H1 (cell line): ENCODE data around the gene TENT4B. TPM values are rescaled to one million over a fixed set of nuclear protein-coding genes. Genes with fewer than 3 reads are reported as not detected.

Experiments used
- CTCF ChIA-PET: fragments of 300-600 bp; sonication (Branson Sonifier 250); formaldehyde crosslinking; loops from one replicate; lab custom pipeline; 2021; ENCODE audit not compliant: partially characterized antibody; lab: Charles Lee
- POLR2A ChIA-PET: fragments of 300-600 bp; sonication (Branson Sonifier 250); formaldehyde crosslinking; loops from one replicate; lab custom pipeline; 2021; ENCODE audit warnings: inconsistent platforms; ENCODE audit not compliant: partially characterized antibody; lab: Charles Lee
- DNase-seq, 2 experiments: peaks; one replicate each; pipeline versions ENCODE4 v3.0.0 to v3.0.0-alpha.2; 2010 to 2022; ENCODE audit warnings: low spot score in 2 of 2, low read depth in 1 of 2, mixed read lengths in 1 of 2
- FAIRE-seq: peaks from 2 replicates; lab custom pipeline; 2011; peaks lifted over from hg19 to GRCh38; lab: Jason Lieb, UNC
- H2AFZ ChIP-seq: 2 replicates; pipeline ENCODE4 v1.8.1; 2012; ENCODE audit warnings: low read length, inconsistent platforms
- H2AK5ac ChIP-seq: 2 replicates; pipeline ENCODE4 v1.6.1; 2013; ENCODE audit warnings: low read depth, low read length
- H2BK120ac ChIP-seq: replicated peaks from 2 replicates; pipeline ENCODE3; 2013; ENCODE audit warnings: low read depth, low read length, inconsistent platforms
- H2BK12ac ChIP-seq: 2 replicates; pipeline ENCODE4 v1.6.1; 2013; ENCODE audit warnings: low read depth, low read length
- H2BK15ac ChIP-seq: 2 replicates; pipeline ENCODE4 v1.6.1; 2013; ENCODE audit warnings: low read length
- H2BK20ac ChIP-seq: 2 replicates; pipeline ENCODE4 v1.6.1; 2013; ENCODE audit warnings: low read length
- H2BK5ac ChIP-seq: 2 replicates; pipeline ENCODE4 v1.6.1; 2013; ENCODE audit warnings: low read depth, low read length
- H3K14ac ChIP-seq: 2 replicates; pipeline ENCODE4 v1.6.1; 2013; ENCODE audit warnings: inconsistent platforms; ENCODE audit not compliant: insufficient read length
- H3K18ac ChIP-seq: 2 replicates; pipeline ENCODE4 v1.6.1; 2013; ENCODE audit warnings: low read length; ENCODE audit errors: extremely low read depth
- H3K23ac ChIP-seq: 2 replicates; pipeline ENCODE4 v1.6.1; 2013; ENCODE audit warnings: inconsistent platforms; ENCODE audit not compliant: insufficient read length
- H3K23me2 ChIP-seq: 2 replicates; pipeline ENCODE4 v1.6.1; 2013; ENCODE audit warnings: low read depth, low read length
- H3K27ac ChIP-seq: 2 replicates; pipeline ENCODE4 v1.6.1; 2011; ENCODE audit warnings: low read depth, low read length, inconsistent platforms
- H3K27me3 ChIP-seq, 4 experiments: replicated peaks in 1 of 4; 1 replicate in 1 of 4; 2 replicates in 3 of 4; pipeline versions ENCODE4 v1.6.1 to v1.8.1; 2011 to 2013; ENCODE audit warnings: low read length in 3 of 4, mild to moderate bottlenecking in 3 of 4, inconsistent platforms in 2 of 4, mixed read lengths in 2 of 4, moderate library complexity in 1 of 4; ENCODE audit not compliant: control insufficient read depth in 3 of 4, insufficient read depth in 3 of 4; ENCODE audit errors: extremely low read depth in 1 of 4
- H3K36me3 ChIP-seq, 4 experiments: 2 replicates each; pipeline versions ENCODE4 v1.6.1 to v1.8.1; 2011 to 2013; ENCODE audit warnings: mild to moderate bottlenecking in 4 of 4, low read length in 3 of 4, moderate library complexity in 2 of 4, control low read depth in 1 of 4, inconsistent platforms in 1 of 4; ENCODE audit not compliant: insufficient read depth in 4 of 4, control insufficient read depth in 2 of 4
- H3K4ac ChIP-seq: replicated peaks from 2 replicates; pipeline ENCODE3; 2013; ENCODE audit warnings: low read length, low read depth, mixed read lengths, inconsistent platforms; ENCODE audit not compliant: insufficient read length
- H3K4me1 ChIP-seq, 4 experiments: replicated peaks in 1 of 4; 1 replicate in 1 of 4; 2 replicates in 3 of 4; pipeline versions ENCODE4 v1.6.1 to v1.8.1; 2011 to 2013; ENCODE audit warnings: low read length in 3 of 4, inconsistent platforms in 2 of 4, mixed read lengths in 1 of 4; ENCODE audit not compliant: insufficient read depth in 4 of 4, control insufficient read depth in 3 of 4
- H3K4me2 ChIP-seq, 2 experiments: 2 replicates each; pipeline versions ENCODE4 v1.6.1 to v1.8.1; 2011 to 2013; ENCODE audit warnings: low read depth in 2 of 2, low read length in 2 of 2, control low read depth in 1 of 2, inconsistent platforms in 1 of 2, mild to moderate bottlenecking in 1 of 2; ENCODE audit not compliant: insufficient read depth in 1 of 2
- H3K4me3 ChIP-seq, 4 experiments: fragments of 200-600, 300-600 bp in 1 of 4; sonication (generic), shearing (Covaris generic), sonication (Bioruptor Twin) in 1 of 4; 2 replicates each; pipeline versions ENCODE4 v1.5.1 to v1.8.1; 2011 to 2016; ENCODE audit warnings: low read length in 4 of 4, low read depth in 3 of 4, control low read depth in 2 of 4, inconsistent platforms in 2 of 4, mild to moderate bottlenecking in 2 of 4, mixed read lengths in 1 of 4, moderate library complexity in 1 of 4; ENCODE audit not compliant: insufficient read depth in 2 of 4; ENCODE audit errors: extremely low read depth in 1 of 4
- H3K56ac ChIP-seq: replicated peaks from 2 replicates; pipeline ENCODE3; 2013; ENCODE audit warnings: low read depth, mild to moderate bottlenecking, mixed read lengths, low read length, inconsistent platforms; ENCODE audit not compliant: insufficient read length
- H3K79me1 ChIP-seq: 2 replicates; pipeline ENCODE4 v1.6.1; 2013; ENCODE audit warnings: low read depth, low read length, control low read depth
- H3K79me2 ChIP-seq, 2 experiments: 2 replicates each; pipeline versions ENCODE4 v1.6.1 to v1.8.1; 2012 to 2013; ENCODE audit warnings: low read length in 2 of 2, mild to moderate bottlenecking in 2 of 2, inconsistent platforms in 1 of 2; ENCODE audit not compliant: insufficient read depth in 2 of 2, control insufficient read depth in 1 of 2
- H3K9ac ChIP-seq, 4 experiments: replicated peaks in 1 of 4; 1 replicate in 1 of 4; 2 replicates in 3 of 4; pipeline versions ENCODE4 v1.6.1 to v1.8.1; 2011 to 2013; ENCODE audit warnings: low read depth in 3 of 4, low read length in 3 of 4, control low read depth in 2 of 4, mild to moderate bottlenecking in 2 of 4, moderate library complexity in 2 of 4, inconsistent platforms in 1 of 4; ENCODE audit errors: extremely low read depth in 1 of 4
- H3K9me3 ChIP-seq, 2 experiments: 2 replicates each; pipeline versions ENCODE4 v1.6.1 to v1.8.1; 2012 to 2013; ENCODE audit warnings: mild to moderate bottlenecking in 2 of 2, moderate library complexity in 2 of 2, control low read depth in 1 of 2, inconsistent platforms in 1 of 2, low read depth in 1 of 2, low read length in 1 of 2, mixed read lengths in 1 of 2; ENCODE audit not compliant: insufficient read depth in 2 of 2
- H4K20me1 ChIP-seq, 2 experiments: replicated peaks in 1 of 2; 2 replicates each; pipeline versions ENCODE3 to v1.8.1; 2011 to 2013; ENCODE audit warnings: inconsistent platforms in 2 of 2, low read length in 2 of 2, mild to moderate bottlenecking in 1 of 2; ENCODE audit not compliant: insufficient read depth in 2 of 2, control insufficient read depth in 1 of 2
- H4K5ac ChIP-seq: 2 replicates; pipeline ENCODE4 v1.6.1; 2013; ENCODE audit warnings: low read length, low read depth, mixed read lengths, inconsistent platforms; ENCODE audit not compliant: insufficient read length
- H4K8ac ChIP-seq: 2 replicates; pipeline ENCODE4 v1.8.0; 2013; ENCODE audit warnings: mild to moderate bottlenecking, moderate library complexity, low read length, inconsistent platforms; ENCODE audit not compliant: insufficient read depth; ENCODE audit errors: extremely low read depth
- H4K91ac ChIP-seq: replicated peaks from 2 replicates; pipeline ENCODE3; 2013; ENCODE audit warnings: low read length, mixed read lengths, inconsistent platforms; ENCODE audit not compliant: insufficient read length
- EZH2 ChIP-seq: fragments of 200-600 bp; sonication (generic); IDR thresholded peaks from 2 replicates; pipeline ENCODE4 v1.7.1; 2012; ENCODE audit warnings: low read depth, mild to moderate bottlenecking, moderate library complexity, low read length, inconsistent platforms; ENCODE audit not compliant: severe bottlenecking
- POLR2AphosphoS5 ChIP-seq: IDR thresholded peaks from 2 replicates; pipeline ENCODE4 v1.6.1; 2011; ENCODE audit warnings: low read depth, low read length
- WGBS, 2 experiments: shearing (Covaris generic) in 1 of 2; methylation state at CpG; one replicate each; pipeline versions ENCODE4 v1.1.6 to v1.1.7; 2013 to 2015; ENCODE audit warnings: low lambda C conversion rate in 2 of 2, mixed read lengths in 2 of 2, inconsistent platforms in 1 of 2, low coverage in 1 of 2, missing lambda C conversion rate in 1 of 2; ENCODE audit not compliant: insufficient replicate concordance in 2 of 2, insufficient coverage in 1 of 2, insufficient read length in 1 of 2; ENCODE audit errors: extremely low coverage in 1 of 2, missing lambda C conversion rate in 1 of 2; 5-methylcytosine and 5-hydroxymethylcytosine counted together
- polyA plus RNA-seq, 7 experiments: library from polyadenylated mRNA; depleted of rRNA in 3 of 7; stranded (reverse) in 5 of 7; unstranded in 2 of 7; fragments of >200 nt in 5 of 7; fragments of 200-250 nt in 2 of 7; gene quantifications; 1 replicate in 5 of 7; 2 replicates in 1 of 7; 4 replicates in 1 of 7; pipeline versions ENCODE4 v1.2.1 to v1.2.3, GENCODE V29; 2011 to 2013; ENCODE audit warnings: missing spikeins in 2 of 7, mixed read lengths in 2 of 7
- total RNA-seq: library from RNA; stranded (reverse); fragmentation: NEBNext Ultra II Directional; extraction: Animal tissue kit (Norgen Biotek cat#: 25700); gene quantifications from 2 replicates; pipeline ENCODE4 v1.2.1, GENCODE V29; 2021

TENT4B gene
- total and polyA plus RNA-seq, 2 of the 8 experiments (the other 6 are each of a cell fraction or from before 2014, with no cell fraction given), result 4.2 to 15.7 TPM

GRCh38 chr16:50234771-50235556 is 81.9 kb downstream of the TENT4B start:
- no peak overlapping the region for H4K91ac ChIP-seq
- H3K4ac ChIP-seq, result no peak overlapping the region
- H3K79me1 ChIP-seq, result no peaks in the 10 kb centered on the region
- H2AFZ ChIP-seq, result no peak overlapping the region
- H3K4me1 ChIP-seq, result no peaks in the 10 kb centered on the region
- no peak overlapping the region for H2BK20ac ChIP-seq
- H3K9me3 ChIP-seq, result no peaks in the 10 kb centered on the region
- no peak overlapping the region for H3K23ac ChIP-seq
- no peak overlapping the region for H2BK5ac ChIP-seq
- H3K27ac ChIP-seq, result no peak overlapping the region
- no peak overlapping the region for H2BK12ac ChIP-seq
- no peak overlapping the region for H3K56ac ChIP-seq
- FAIRE-seq (no peak), DNase-seq (no peak)
- no peak overlapping the region for H3K4me3 ChIP-seq
- no peak overlapping the region for H3K14ac ChIP-seq
- no peak for TF ChIP-seq POLR2AphosphoS5
- no peak for TF ChIP-seq EZH2
- H3K79me2 ChIP-seq, result no peaks in the 10 kb centered on the region
- H4K20me1 ChIP-seq, result no peaks in the 10 kb centered on the region
- no peak overlapping the region for H2AK5ac ChIP-seq
- no peaks in the 10 kb centered on the region for H3K36me3 ChIP-seq
- H3K18ac ChIP-seq, result no peak overlapping the region
- no peak overlapping the region for H4K8ac ChIP-seq
- no peak overlapping the region for H3K4me2 ChIP-seq
- H3K27me3 ChIP-seq, result no peaks in the 10 kb centered on the region
- ChIA-PET POLR2A (interaction anchor here (1.7 kb wide), 1 partner anchor 38 kb away, joined by 4 read pairs; no protein-coding TSS in a partner anchor), CTCF (interaction anchor here (1.1 to 1.9 kb wide), 3 partner anchors 10 to 37 kb away, joined by 3 to 6 read pairs (median 3); no protein-coding TSS in a partner anchor)
- no peak overlapping the region for H3K9ac ChIP-seq
- H4K5ac ChIP-seq, result no peak overlapping the region
- H3K23me2 ChIP-seq, result no peaks in the 10 kb centered on the region
- WGBS, 2 experiments, result 84% methylated on average over 5 of the region's 5 CpGs; no CpG with 5 or more reads in 1 of the 2 experiments
- no peak overlapping the region for H2BK120ac ChIP-seq
- no peak overlapping the region for H2BK15ac ChIP-seq
